Right atrium auricular region (tissue), 2 donors: ENCODE measurements around the gene OGN. TPM values are rescaled to one million over a fixed set of nuclear protein-coding genes. Genes with fewer than 3 reads are reported as not detected.

Experiments
- DNase-seq: peaks from one replicate; pipeline ENCODE4 v3.0.0-alpha.2; 2019; ENCODE audit warnings: low spot score
- H3K27ac ChIP-seq, 2 donors: fragments of 200-600 bp; sonication (generic); 1 replicate in 1 of 2; 2 replicates in 1 of 2; pipeline ENCODE4 v1.5.1; 2016 to 2019
- H3K27me3 ChIP-seq, 2 donors: fragments of 200-600 bp; sonication (generic); one replicate each; pipeline versions ENCODE4 v1.5.1 to v1.6.0; 2017 to 2019
- H3K36me3 ChIP-seq: fragments of 200-600 bp; sonication (generic); one replicate; pipeline ENCODE4 v1.5.1; 2016
- H3K4me1 ChIP-seq, 2 donors: fragments of 200-600 bp; sonication (generic); one replicate each; pipeline versions ENCODE4 v1.5.1 to v1.6.0; 2017 to 2019
- H3K4me3 ChIP-seq, 2 donors: fragments of 200-600 bp; sonication (generic); 1 replicate in 1 of 2; 2 replicates in 1 of 2; pipeline ENCODE4 v1.5.1; 2017 to 2019; ENCODE audit warnings: mild to moderate bottlenecking in 1 of 2, moderate library complexity in 1 of 2
- H3K9me3 ChIP-seq, 2 donors: fragments of 200-600 bp; sonication (generic); one replicate each; pipeline ENCODE4 v1.5.1; 2019
- total RNA-seq, 2 donors: library from RNA; depleted of rRNA; stranded (reverse); fragments of >200 nt; gene quantifications; one replicate each; pipeline ENCODE4 v1.1.0, GENCODE V29; 2016
- TF ChIP-seq, protein P1 (sequence below), 2 donors: fragments of 200-600 bp; sonication (generic); IDR thresholded peaks; one replicate each; pipeline ENCODE4 v1.5.1; 2019; ENCODE audit warnings: antibody characterized with exemption in 2 of 2

OGN gene
- 10 to 100 TPM; 15.5 to 39.1 TPM for total RNA-seq

DNA sequence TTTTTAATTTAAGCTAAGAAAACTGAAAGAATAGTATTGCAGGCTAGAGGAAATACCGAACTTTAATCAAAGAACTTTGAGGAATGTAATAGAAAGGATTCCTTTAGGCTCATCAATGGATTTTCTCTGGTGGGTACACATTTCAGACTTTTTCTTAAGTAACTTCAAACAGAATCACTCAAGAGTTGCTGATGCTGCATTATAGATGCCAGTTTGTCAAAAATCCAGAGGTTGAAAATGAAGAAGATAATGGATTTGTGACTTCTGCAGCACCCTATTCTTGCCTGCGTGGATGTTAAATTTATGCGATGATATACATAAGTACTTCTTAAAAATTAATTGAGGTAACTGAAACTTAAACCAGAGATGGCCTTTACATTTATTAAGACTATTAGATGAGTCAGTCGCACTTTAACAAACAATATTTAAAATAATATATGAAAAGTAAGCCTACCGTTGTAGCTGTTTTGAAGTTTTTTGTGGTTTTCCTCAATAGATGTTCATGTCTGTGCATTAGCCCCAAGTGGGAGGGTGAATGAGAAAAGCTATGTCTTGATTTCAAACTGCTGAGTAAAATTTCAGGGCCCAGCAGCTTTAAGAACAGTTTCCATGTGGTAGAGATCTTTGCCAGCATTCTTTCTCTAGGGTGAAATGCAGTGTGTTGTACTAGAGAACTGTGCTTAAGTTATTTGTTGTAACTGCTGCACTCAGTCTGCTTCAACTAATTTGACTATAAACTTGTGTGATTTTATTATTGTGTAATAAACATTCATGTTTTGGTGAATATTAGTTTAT, at the start of gene OGN:
TSS of gene OGN (minus strand) at position 537 of the 795 bp plus-strand sequence. CDS start 1,171 bp downstream, outside the sequence.
- no peaks in the 10 kb centered on the region for H3K36me3 ChIP-seq
- TF ChIP-seq, protein P1, sequence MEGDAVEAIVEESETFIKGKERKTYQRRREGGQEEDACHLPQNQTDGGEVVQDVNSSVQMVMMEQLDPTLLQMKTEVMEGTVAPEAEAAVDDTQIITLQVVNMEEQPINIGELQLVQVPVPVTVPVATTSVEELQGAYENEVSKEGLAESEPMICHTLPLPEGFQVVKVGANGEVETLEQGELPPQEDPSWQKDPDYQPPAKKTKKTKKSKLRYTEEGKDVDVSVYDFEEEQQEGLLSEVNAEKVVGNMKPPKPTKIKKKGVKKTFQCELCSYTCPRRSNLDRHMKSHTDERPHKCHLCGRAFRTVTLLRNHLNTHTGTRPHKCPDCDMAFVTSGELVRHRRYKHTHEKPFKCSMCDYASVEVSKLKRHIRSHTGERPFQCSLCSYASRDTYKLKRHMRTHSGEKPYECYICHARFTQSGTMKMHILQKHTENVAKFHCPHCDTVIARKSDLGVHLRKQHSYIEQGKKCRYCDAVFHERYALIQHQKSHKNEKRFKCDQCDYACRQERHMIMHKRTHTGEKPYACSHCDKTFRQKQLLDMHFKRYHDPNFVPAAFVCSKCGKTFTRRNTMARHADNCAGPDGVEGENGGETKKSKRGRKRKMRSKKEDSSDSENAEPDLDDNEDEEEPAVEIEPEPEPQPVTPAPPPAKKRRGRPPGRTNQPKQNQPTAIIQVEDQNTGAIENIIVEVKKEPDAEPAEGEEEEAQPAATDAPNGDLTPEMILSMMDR (IDR thresholded peaks at IDR 0.05) = no peak
- H3K27ac ChIP-seq = peak within 1 kb of the TSS; percentile 2 to 54
- H3K4me1 ChIP-seq = peaks cover 0 to 9% of the 10 kb centered on the region in 2 donors
- H3K4me3 ChIP-seq = peak within 1 kb of the TSS; percentile 9 to 25
- no peaks in the 10 kb centered on the region for H3K9me3 ChIP-seq
- no peak for DNase-seq
- H3K27me3 ChIP-seq = no peaks in the 10 kb centered on the region

- TF ChIP-seq, protein P1 (IDR thresholded peaks at IDR 0.05) = no peak
- H3K27me3 ChIP-seq = no peaks in the 10 kb centered on the region
- no peak overlapping the region for H3K27ac ChIP-seq
- no peaks in the 10 kb centered on the region for H3K4me1 ChIP-seq
- no peaks in the 10 kb centered on the region for H3K9me3 ChIP-seq
- DNase-seq = no peak
- no peak overlapping the region for H3K4me3 ChIP-seq
- no peaks in the 10 kb centered on the region for H3K36me3 ChIP-seq
Measured at GRCh38 chr9:92446536-92446935, 42.2 kb upstream of the OGN start.

GRCh38 chr9:92444841-92445240, 40.5 kb upstream of the OGN start:
- no peaks in the 10 kb centered on the region for H3K36me3 ChIP-seq
- no peaks in the 10 kb centered on the region for H3K27me3 ChIP-seq
- TF ChIP-seq, protein P1 (IDR thresholded peaks at IDR 0.05) = no peak
- no peaks in the 10 kb centered on the region for H3K9me3 ChIP-seq
- DNase-seq = no peak
- H3K4me1 ChIP-seq = no peaks in the 10 kb centered on the region
- no peak overlapping the region for H3K4me3 ChIP-seq
- H3K27ac ChIP-seq = no peak overlapping the region

DNA sequence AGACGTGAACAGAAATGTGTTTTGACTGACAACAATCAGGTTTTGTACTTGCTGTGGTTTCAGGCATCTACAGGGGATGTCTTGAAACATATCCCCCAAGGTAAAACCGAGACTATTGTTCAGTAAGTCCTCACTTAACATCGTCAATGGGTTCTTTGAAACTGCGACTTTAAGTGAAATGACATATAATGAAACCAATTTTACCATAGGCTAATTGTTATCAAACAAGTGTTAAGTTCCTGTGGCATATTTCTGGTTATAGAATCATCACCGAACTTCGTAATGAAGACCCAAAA, 36.3 kb upstream of the OGN start:
- Histone ChIP-seq H3K27me3 (no peaks in the 10 kb centered on the region), H3K4me3 (no peak overlapping the region), H3K27ac (no peak overlapping the region), H3K4me1 (no peaks in the 10 kb centered on the region), H3K36me3 (no peaks in the 10 kb centered on the region), H3K9me3 (no peaks in the 10 kb centered on the region)
- TF ChIP-seq, protein P1 (IDR thresholded peaks at IDR 0.05) = no peak
- no peak for DNase-seq

DNA sequence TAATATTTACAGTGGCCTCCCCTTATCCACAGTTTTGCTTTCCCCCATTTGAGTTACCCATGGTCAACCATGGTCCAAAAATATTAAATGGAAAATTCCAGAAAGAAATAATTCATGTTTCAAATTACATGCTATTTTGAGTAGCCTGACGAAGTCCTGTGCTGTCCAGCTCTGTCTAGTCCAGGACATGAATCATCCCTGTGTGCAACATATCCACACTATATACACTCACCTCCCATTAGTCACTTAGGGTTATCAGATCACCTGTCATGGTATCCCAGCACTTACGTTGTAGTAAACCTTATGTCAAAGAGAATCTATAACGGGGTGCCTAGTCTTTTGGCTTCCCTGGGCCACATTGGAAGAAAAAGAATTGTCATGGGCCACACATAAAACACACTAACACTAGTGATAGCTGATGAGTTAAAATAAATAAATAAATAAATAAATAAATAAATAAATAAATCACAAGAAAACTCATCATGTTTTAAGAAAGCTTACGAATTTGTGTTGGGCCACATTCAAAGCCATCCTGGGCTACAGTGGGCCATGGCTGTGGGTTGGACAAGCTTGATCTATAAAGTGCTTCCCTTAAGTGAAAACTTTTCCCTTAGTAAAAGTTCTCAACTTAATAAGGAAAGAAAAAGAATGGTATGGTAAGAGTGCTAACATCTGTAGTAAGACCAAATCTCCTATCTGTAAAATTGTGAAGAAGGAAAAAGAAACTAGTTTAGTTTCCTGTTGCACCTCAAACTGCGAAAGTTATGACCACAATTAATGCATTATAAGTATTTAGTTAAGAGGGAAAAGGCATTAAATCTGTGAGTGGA, 35.8 kb upstream of the OGN start:
- no peaks in the 10 kb centered on the region for H3K27me3 ChIP-seq
- no peak overlapping the region for H3K27ac ChIP-seq
- H3K4me1 ChIP-seq = no peaks in the 10 kb centered on the region
- DNase-seq = no peak
- no peaks in the 10 kb centered on the region for H3K36me3 ChIP-seq
- no peak overlapping the region for H3K4me3 ChIP-seq
- H3K9me3 ChIP-seq = no peaks in the 10 kb centered on the region
- TF ChIP-seq, protein P1 (IDR thresholded peaks at IDR 0.05) = no peak
